ENCODE measurements around the gene NSD1. TPM values are rescaled to one million over a fixed set of nuclear protein-coding genes. Genes with fewer than 3 reads are reported as not detected.
A peak's percentile ranks its signal among the peaks of the same experiment; 100 is the strongest.

Gene NSD1
- total RNA-seq, 1 experiment from 2014 or later: 58.8 TPM

GRCh38 chr5:177232358-177232757 is 98.8 kb downstream of the NSD1 start:
- H3K4me1 ChIP-seq (ENCODE audit: control insufficient read depth in 1 of 2, insufficient read depth in 2 of 2, low read length in 2 of 2): peaks cover 9 to 20% of the 10 kb centered on the region in 2 experiments
- BruUV-seq (replicated peaks): no TSS peak
- TF ChIP-seq TCF7L2 (IDR thresholded peaks at IDR 0.05; ENCODE audit: borderline replicate concordance, extremely low read depth, insufficient read depth, insufficient read length): no peak
- TF ChIP-seq SRF (IDR thresholded peaks at IDR 0.05; ENCODE audit: low read depth): no peak
- no peak for TF ChIP-seq EZH2 (IDR thresholded peaks at IDR 0.05)
- TF ChIP-seq FOSL1 (IDR thresholded peaks at IDR 0.05; ENCODE audit: low read depth): no peak
- no peak for TF ChIP-seq JUND (IDR thresholded peaks at IDR 0.05)
- no peak for TF ChIP-seq POLR2A (IDR thresholded peaks at IDR 0.05; ENCODE audit: borderline replicate concordance, extremely low read depth, insufficient read depth, insufficient read length)
- no peak for TF ChIP-seq POLR2AphosphoS5 (IDR thresholded peaks at IDR 0.05; ENCODE audit: low read depth, low read length)
- TF ChIP-seq SP1 (IDR thresholded peaks at IDR 0.05; ENCODE audit: low read depth): no peak
- no peak for TF ChIP-seq ZFX (IDR thresholded peaks at IDR 0.05)
- no peak for TF ChIP-seq ATF3 (IDR thresholded peaks at IDR 0.05)
- ChIA-PET POLR2A (no interaction called here), RAD21 (ENCODE audit: low non-redundant PET in 1 of 2, low total read pairs in 2 of 2, uncharacterized antibody in 2 of 2, unreplicated experiment in 2 of 2) (no interaction called here), CTCF (no interaction called here)
- H3K4me2 ChIP-seq (ENCODE audit: low read length): no peak overlapping the region
- no peaks in the 10 kb centered on the region for H3K9me3 ChIP-seq (ENCODE audit: control insufficient read depth in 1 of 2, insufficient read depth in 1 of 2, low read depth in 1 of 2, low read length in 2 of 2)
- H3K27me3 ChIP-seq (ENCODE audit: insufficient read depth, low read length): no peaks in the 10 kb centered on the region
- H3K36me3 ChIP-seq (ENCODE audit: control insufficient read depth in 1 of 2, insufficient read depth in 2 of 2, low read length in 2 of 2): peaks cover 5 to 7% of the 10 kb centered on the region in 2 experiments; a peak in 2 of 4 replicates
- H2AFZ ChIP-seq (ENCODE audit: low read depth, low read length, poor library complexity, severe bottlenecking): no peak overlapping the region
- H3K27ac ChIP-seq (ENCODE audit: low read depth, low read length): no peak overlapping the region
- intact Hi-C loops (cut with micrococcal nuclease): no loop called here
- H3K79me2 ChIP-seq (ENCODE audit: insufficient read depth, low read length): peaks cover 49% of the 10 kb centered on the region
- peaks cover 12% of the 10 kb centered on the region; the same call in 1 of the 2 replicates for H4K20me1 ChIP-seq (ENCODE audit: insufficient read depth)
- ATAC-seq (no peak), DNase-seq (ENCODE audit: low read depth, low spot score) (no peak)
- H3K9ac ChIP-seq (ENCODE audit: low read length): no peak overlapping the region
- no peak overlapping the region for H3K4me3 ChIP-seq (replicated peaks in 1 of 2; ENCODE audit: low read depth in 1 of 2, low read length in 2 of 2)
- no peaks in the 10 kb centered on the region for H3K9me2 ChIP-seq (ENCODE audit: insufficient read depth)

GRCh38 chr5:177232761-177233160 is 99.2 kb downstream of the NSD1 start:
- Histone ChIP-seq H3K27ac (ENCODE audit: low read depth, low read length) (no peak overlapping the region), H4K20me1 (ENCODE audit: insufficient read depth) (peaks cover 12% of the 10 kb centered on the region; the same call in 1 of the 2 replicates), H3K9me2 (ENCODE audit: insufficient read depth) (no peaks in the 10 kb centered on the region), H3K4me3 (replicated peaks in 1 of 2; ENCODE audit: low read depth in 1 of 2, low read length in 2 of 2) (no peak overlapping the region), H3K9me3 (ENCODE audit: control insufficient read depth in 1 of 2, insufficient read depth in 1 of 2, low read depth in 1 of 2, low read length in 2 of 2) (no peaks in the 10 kb centered on the region), H2AFZ (ENCODE audit: low read depth, low read length, poor library complexity, severe bottlenecking) (no peak overlapping the region), H3K4me2 (ENCODE audit: low read length) (no peak overlapping the region), H3K79me2 (ENCODE audit: insufficient read depth, low read length) (peaks cover 45% of the 10 kb centered on the region), H3K9ac (ENCODE audit: low read length) (no peak overlapping the region), H3K27me3 (ENCODE audit: insufficient read depth, low read length) (no peaks in the 10 kb centered on the region), H3K36me3 (ENCODE audit: control insufficient read depth in 1 of 2, insufficient read depth in 2 of 2, low read length in 2 of 2) (peaks cover 5 to 7% of the 10 kb centered on the region in 2 experiments; a peak in 2 of 4 replicates), H3K4me1 (ENCODE audit: control insufficient read depth in 1 of 2, insufficient read depth in 2 of 2, low read length in 2 of 2) (peaks cover 9 to 20% of the 10 kb centered on the region in 2 experiments)
- ATAC-seq: peak; percentile 47; the same call in 1 of the 2 replicates
- CTCF ChIA-PET: no interaction called here
- no peak for DNase-seq (ENCODE audit: low read depth, low spot score)
- POLR2A ChIA-PET: no interaction called here
- RAD21 ChIA-PET (ENCODE audit: low non-redundant PET in 1 of 2, low total read pairs in 2 of 2, uncharacterized antibody in 2 of 2, unreplicated experiment in 2 of 2): no interaction called here
- TF ChIP-seq CTCF (IDR thresholded peaks at IDR 0.05 in 2 of 3, conservative IDR thresholded peaks at IDR 0.05 in 1 of 3; ENCODE audit: borderline replicate concordance in 1 of 3, insufficient read depth in 1 of 3, low read depth in 2 of 3, low read length in 2 of 3): no peak
- TF ChIP-seq CBX3 (IDR thresholded peaks at IDR 0.05; ENCODE audit: low read depth): no peak
- TF ChIP-seq SIN3A (IDR thresholded peaks at IDR 0.05; ENCODE audit: low read depth): no peak
- TF ChIP-seq SP1 (IDR thresholded peaks at IDR 0.05; ENCODE audit: low read depth): no peak
- no peak for TF ChIP-seq TCF7L2 (IDR thresholded peaks at IDR 0.05; ENCODE audit: borderline replicate concordance, extremely low read depth, insufficient read depth, insufficient read length)
- no peak for TF ChIP-seq ELF1 (IDR thresholded peaks at IDR 0.05; ENCODE audit: borderline replicate concordance, low read depth)
- TF ChIP-seq EGR1 (IDR thresholded peaks at IDR 0.05; ENCODE audit: low read depth): no peak
- no peak for TF ChIP-seq JUND (IDR thresholded peaks at IDR 0.05)
- TF ChIP-seq RAD21 (IDR thresholded peaks at IDR 0.05; ENCODE audit: low read depth): no peak
- no peak for TF ChIP-seq FOSL1 (IDR thresholded peaks at IDR 0.05; ENCODE audit: low read depth)
- BruUV-seq (replicated peaks): no TSS peak
- intact Hi-C loops (cut with micrococcal nuclease): no loop called here

Measured in HCT116 (cell line).